Activated T-helper 9 cell treated with anti-CD3 and anti-CD28 coated beads, Interleukin-2, amount 50 U/mL, for 16 hours (primary cell): ENCODE data around the gene TFR2.

Experiments used
- DNase-seq: peaks from one replicate; pipeline ENCODE4 v3.0.0-alpha.2; 2020; ENCODE audit warnings: low read depth

The TFR2 gene

GRCh38 chr7:100641463-100641859 is at the start of gene TFR2:
Gene TFR2, minus strand, starts transcription at chr7:100641552. Its CDS starts 43 bp downstream, at chr7:100641509.
- no peak for DNase-seq

DNA sequence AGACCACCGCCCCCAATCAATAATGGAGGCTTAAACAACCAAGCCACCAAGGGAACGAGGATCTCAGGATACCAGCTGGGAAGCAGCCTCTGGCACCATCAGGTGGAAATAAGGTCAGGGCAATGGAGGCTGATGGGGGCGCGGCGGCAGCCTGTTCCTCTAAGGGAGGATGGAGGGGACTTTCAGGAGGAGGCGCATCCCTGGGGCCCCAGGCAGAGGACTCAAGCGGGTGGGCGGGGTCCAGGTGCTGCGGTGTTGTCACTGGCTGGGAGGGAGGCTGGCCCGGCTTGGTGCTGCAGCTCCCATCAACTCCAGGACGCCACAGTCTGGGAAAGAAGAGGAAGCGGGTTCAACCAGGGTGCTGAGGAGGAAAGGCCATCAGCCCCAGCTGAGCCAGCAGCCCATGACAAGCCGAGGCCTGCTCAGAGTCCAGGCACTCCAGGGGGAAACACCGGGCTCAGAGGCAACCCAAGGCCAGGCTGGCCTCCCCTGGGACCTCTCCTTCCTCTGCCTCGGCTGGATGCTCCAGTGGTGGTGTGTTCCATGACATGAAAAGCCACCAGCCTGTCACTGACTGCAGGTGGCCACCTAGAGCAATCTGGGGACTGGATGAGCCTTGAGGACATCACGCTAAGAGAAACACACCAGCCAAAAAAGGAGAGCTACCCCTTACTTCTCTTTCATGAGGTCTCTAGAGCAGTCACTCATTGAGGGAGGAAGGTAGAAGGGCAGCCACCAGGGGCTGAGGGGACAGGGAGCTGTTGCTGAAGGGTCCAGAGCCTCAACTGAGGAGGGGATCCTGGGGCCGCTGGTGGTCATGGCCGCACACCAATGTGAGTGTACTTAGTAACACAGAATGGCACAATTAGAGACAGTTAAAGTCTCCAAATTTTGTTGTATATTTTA is 48.1 kb upstream of the TFR2 start:
- no peak for DNase-seq

- DNase-seq = no peak
These were observed 47.0 kb upstream of the TFR2 start for GRCh38 chr7:100688326-100688860.

DNA sequence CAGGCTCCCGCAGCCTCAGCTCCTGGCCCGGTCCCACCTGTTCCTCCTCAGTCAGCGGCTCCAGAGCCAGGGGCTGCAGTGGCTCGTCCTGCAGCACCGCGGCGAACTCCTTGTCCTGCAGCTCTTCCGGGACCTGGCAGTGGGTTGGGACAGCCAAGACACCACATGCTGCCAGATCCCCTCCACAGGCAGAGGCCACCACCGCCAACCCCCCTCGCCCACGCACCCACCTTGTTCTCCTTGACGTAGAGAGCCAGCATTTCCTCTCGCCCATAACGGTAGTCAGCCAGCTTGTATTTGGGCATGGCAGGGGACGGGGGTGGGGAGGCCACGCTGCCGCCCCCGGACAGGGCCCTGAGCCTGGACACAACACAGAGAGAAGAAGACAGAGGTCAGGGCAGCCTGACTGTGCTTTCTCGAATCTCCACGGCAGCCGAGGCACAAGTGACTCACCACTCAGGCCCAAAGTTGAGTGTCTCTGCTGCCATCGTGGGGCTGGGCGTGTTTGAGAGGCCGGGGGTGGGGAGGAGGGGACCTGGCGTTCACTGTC is 46.5 kb upstream of the TFR2 start:
- DNase-seq = no peak

- DNase-seq = no peak
These were observed 45.9 kb upstream of the TFR2 start for GRCh38 chr7:100687261-100687660.

DNA sequence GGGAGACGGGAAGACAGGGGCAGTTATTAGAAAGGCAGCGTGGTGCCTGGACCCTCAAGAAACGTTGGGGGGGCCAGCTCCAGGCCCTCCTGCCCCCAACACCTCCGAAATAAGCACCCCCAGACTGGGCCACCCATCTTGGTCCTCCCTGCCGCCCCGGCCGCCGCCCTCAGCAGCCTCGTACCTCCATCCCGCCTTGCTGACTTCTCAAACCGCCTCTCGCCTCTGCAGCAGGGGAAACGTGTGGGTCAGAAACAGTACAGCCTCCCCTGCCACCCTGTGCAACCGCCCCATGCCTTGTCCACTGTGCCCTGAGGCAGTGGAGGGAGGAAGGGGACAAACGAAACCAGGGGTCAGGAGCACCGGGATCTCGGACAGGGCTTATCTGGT is 45.5 kb upstream of the TFR2 start:
- DNase-seq = no peak

DNA sequence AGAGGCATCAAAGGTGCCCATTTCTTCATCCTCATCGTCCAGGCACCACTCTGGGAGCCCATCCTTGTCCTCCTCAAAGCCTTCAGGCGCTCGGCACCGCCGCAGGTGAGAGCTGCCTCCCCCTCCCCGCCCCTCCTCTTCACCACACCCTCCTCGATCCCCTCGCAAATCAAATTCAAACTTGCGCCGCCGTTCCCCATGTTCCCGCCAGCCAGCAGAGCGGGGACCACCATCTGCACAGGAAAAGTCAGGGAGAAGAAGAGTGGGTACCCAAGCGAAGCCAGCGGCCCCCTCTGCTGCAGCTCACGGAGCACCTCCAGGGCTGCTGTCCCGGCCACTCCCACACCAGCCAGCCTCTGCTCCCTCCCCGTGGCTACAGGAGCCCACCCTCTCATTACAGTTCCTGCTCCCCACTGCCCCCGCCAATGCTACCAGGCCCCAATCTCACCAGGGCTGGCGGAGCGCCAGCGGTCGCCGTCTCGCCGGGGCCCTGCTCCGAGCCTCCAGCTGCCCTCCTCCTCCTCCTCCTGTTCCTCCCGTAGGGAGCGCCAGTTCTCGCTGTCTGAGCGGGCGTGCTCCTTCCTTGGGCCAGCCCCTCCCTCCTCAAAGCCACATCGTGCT is 45.0 kb upstream of the TFR2 start:
- no peak for DNase-seq

DNA sequence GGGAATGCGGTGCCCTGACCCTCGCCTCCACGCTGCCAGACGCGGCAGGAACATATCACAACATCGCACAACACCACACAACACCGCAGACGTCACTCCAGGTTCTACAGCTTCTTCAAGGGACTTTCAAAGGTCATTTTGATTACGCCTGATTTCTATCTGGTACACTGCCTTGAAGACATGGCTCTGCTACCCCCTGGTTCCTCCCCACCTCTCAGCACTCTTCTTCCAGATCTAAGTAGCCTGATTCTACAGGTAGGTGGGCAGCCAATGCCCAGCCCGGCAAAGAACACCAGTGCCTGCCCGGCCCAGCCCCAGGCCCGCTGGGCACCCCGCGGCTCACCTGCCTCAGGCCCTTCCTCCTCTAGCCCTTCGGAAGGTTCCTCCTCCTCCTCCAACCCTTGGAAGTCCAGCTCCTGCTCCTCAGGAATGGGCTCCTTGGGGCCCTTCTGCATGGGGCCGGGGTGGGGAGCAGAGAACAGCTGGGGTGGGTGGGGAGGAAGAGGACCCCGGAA is 44.3 kb upstream of the TFR2 start:
- DNase-seq = no peak

- no peak for DNase-seq
These were observed 43.8 kb upstream of the TFR2 start for GRCh38 chr7:100685049-100685605.

DNA sequence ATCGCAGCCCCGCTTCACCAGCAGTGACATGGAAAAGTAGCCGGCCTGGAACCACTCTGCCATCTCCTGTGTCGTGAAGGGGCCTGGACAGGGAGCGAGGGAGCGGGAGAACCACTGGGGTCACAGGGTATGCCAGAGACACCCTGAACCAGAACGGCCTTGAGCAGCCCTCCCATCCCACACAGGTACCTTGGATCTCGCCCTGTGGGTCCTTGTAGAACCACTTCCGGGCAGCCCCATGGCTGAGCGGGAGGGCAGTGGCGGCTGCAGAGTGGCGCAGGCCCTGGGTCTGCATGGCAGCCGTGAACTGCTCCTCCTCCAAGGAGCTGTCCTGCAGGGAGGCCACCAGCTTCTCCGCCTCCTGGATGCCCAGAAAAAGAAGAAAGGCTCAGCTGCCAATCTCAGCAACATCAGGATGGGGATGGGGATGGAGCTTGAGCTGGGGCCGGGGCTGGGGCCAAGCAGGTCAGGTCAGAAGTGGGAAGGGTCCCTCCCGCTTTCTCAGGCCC is 43.2 kb upstream of the TFR2 start:
- no peak for DNase-seq

- no peak for DNase-seq
These were observed 42.5 kb upstream of the TFR2 start for GRCh38 chr7:100683659-100684533.

GRCh38 chr7:100682991-100683658 is 41.8 kb upstream of the TFR2 start:
- no peak for DNase-seq

DNA sequence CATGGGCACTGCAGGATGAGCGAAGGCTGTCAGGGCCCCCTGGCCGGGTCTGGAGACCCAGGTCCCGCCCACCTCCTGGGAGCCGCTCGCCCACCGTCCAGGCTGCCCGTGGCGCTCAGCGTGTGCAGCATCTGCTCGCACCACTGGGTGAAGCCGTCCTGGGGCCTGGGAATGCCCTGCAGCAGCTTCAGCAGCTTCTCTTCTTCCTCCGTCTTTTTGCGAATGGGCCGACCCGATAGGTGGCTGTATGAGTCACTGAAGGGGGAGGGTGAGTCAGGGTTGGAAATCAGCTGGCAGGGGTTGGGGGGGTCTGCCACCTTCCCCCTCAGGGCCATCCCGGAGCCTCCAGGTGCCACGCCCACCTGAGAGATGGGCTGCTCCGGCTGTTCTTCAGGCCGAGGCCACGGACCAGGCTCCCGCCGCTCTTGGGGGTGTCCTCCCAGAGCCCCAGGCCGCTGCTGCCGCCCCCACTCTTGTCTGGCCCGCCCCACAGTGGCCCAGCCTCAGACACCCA is 40.9 kb upstream of the TFR2 start:
- DNase-seq = no peak

GRCh38 chr7:100681491-100682227 is 40.3 kb upstream of the TFR2 start:
- no peak for DNase-seq

DNA sequence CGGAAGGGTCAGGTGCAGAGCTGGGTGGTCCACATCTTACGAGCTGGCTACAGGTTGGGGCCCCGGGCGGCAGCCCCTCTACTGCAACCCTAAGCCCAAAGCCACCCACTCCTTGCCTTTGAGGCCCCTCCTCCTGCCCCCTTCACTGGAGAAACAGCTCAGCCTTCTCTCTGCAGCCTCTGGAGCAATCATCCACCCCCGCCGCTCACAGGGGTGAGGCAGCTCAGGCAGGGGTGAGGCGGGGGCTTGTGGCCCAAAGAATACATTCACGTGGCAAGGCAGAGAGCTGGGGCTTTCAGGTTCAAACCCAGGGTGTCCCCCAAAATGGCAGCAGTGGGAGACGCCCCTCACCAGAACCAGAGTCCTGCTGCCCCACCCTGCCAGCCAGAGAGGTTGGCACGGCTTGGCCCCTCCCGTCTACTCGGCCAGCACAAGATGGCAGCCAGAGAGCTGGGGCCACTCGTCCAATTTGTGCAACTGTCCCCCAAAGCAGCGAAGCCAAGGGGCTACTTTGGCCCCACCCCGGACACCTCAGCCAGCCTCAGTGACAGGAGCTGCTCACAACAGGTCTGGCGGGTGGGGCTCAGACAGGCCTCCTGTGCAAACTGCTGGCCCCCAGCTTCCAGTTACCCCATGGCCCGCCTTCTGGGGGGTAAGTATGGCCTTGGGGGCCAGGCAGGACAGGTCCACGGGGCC is 39.4 kb upstream of the TFR2 start:
- no peak for DNase-seq

- no peak for DNase-seq
These were observed 38.7 kb upstream of the TFR2 start for GRCh38 chr7:100679927-100680575.

DNA sequence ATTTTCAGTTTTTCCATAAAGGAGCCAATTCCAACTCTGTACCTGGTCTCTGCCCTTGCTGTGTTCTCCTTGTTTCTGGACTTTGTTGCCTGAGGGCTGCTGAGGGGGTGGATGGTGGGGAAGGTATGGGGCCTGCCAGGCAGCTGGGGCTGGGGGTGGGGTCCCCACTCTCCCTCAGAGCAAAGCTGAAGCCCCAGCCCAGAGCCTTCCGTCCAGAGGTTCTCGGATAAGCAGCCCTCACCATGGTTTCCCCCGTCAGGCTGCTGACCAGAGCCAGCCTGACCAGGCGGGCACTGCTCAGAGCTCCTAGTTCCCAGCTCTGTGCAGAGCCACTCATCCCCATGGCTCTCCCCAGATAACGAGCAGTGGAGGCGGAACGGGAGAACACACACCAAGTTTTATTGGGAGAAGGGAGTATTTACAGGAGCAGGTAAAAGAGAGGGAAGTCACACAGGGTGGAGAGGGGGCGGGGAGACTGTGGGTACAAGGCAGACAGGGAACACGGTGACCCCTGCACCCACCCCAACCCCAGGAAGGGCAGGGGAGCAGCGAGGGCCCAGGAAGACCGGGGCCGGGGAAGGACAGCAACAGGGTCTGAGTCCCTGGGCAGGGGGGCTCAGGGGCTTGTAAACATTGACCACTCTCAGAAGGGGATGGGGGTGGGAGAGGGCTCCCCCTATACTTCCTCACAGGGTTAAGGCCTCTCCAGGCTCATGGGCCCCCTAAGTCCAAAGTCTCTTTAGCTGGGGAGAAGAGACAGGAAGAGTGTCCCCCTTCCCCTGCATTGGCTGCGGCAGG is 38.0 kb upstream of the TFR2 start:
- no peak for DNase-seq
